ENCODE measurements around the gene OSMR. TPM values are rescaled to one million over a fixed set of nuclear protein-coding genes. Genes with fewer than 3 reads are reported as not detected.
A peak's percentile ranks its signal among the peaks of the same experiment; 100 is the strongest.

OSMR gene
- total RNA-seq, 6 experiments from 2014 or later: 28.1 to 36.6 (median 31.3) TPM

- Mint-ChIP-seq H3K36me3 (ENCODE audit: low read depth) (peaks cover 20% of the 10 kb centered on the region), H3K27ac (no peak overlapping the region), H3K27me3 (ENCODE audit: insufficient read depth) (no peaks in the 10 kb centered on the region), H3K9me3 (peaks cover 6% of the 10 kb centered on the region), H3K4me1 (ENCODE audit: low read depth) (peaks cover 71% of the 10 kb centered on the region), H3K4me3 (no peak overlapping the region)
- peak; percentile 69 for TF ChIP-seq CTCF (IDR thresholded peaks at IDR 0.05)
- peak; percentile 23 for DNase-seq
These were observed 13.9 kb upstream of the OSMR start for GRCh38 chr5:38831909-38832308.

GRCh38 chr5:38832810-38833209 lies 13.0 kb upstream of the OSMR start:
- TF ChIP-seq CTCF (IDR thresholded peaks at IDR 0.05): no peak
- Mint-ChIP-seq H3K27me3 (ENCODE audit: insufficient read depth) (no peaks in the 10 kb centered on the region), H3K9me3 (no peaks in the 10 kb centered on the region), H3K4me3 (no peak overlapping the region), H3K27ac (no peak overlapping the region), H3K36me3 (ENCODE audit: low read depth) (peaks cover 11% of the 10 kb centered on the region), H3K4me1 (ENCODE audit: low read depth) (peaks cover 69% of the 10 kb centered on the region)
- DNase-seq: no peak

GRCh38 chr5:38835887-38836286 lies 9.9 kb upstream of the OSMR start:
- H3K36me3 Mint-ChIP-seq (ENCODE audit: low read depth): no peaks in the 10 kb centered on the region; the same call in 1 of the 2 replicates
- no peaks in the 10 kb centered on the region for H3K9me3 Mint-ChIP-seq
- H3K27ac Mint-ChIP-seq: peak overlapping the region; percentile 3; the same call in 1 of the 2 replicates
- DNase-seq: no peak
- H3K4me3 Mint-ChIP-seq: no peak overlapping the region
- no peak for TF ChIP-seq CTCF (IDR thresholded peaks at IDR 0.05)
- H3K27me3 Mint-ChIP-seq (ENCODE audit: insufficient read depth): no peaks in the 10 kb centered on the region
- H3K4me1 Mint-ChIP-seq (ENCODE audit: low read depth): peaks cover 48% of the 10 kb centered on the region

GRCh38 chr5:38837416-38837815 lies 8.4 kb upstream of the OSMR start:
- Mint-ChIP-seq H3K27me3 (ENCODE audit: insufficient read depth) (no peaks in the 10 kb centered on the region), H3K9me3 (no peaks in the 10 kb centered on the region), H3K4me3 (no peak overlapping the region), H3K4me1 (ENCODE audit: low read depth) (peaks cover 35% of the 10 kb centered on the region), H3K36me3 (ENCODE audit: low read depth) (peaks cover 2% of the 10 kb centered on the region), H3K27ac (no peak overlapping the region)
- TF ChIP-seq CTCF (IDR thresholded peaks at IDR 0.05): no peak
- no peak for DNase-seq

GRCh38 chr5:38837932-38838331 lies 7.9 kb upstream of the OSMR start:
- no peak for TF ChIP-seq CTCF (IDR thresholded peaks at IDR 0.05)
- peaks cover 37% of the 10 kb centered on the region for H3K4me1 Mint-ChIP-seq (ENCODE audit: low read depth)
- no peak for DNase-seq
- no peaks in the 10 kb centered on the region for H3K9me3 Mint-ChIP-seq
- peaks cover 7% of the 10 kb centered on the region for H3K36me3 Mint-ChIP-seq (ENCODE audit: low read depth)
- no peak overlapping the region for H3K4me3 Mint-ChIP-seq
- H3K27me3 Mint-ChIP-seq (ENCODE audit: insufficient read depth): no peaks in the 10 kb centered on the region
- H3K27ac Mint-ChIP-seq: no peak overlapping the region

GRCh38 chr5:38843665-38844064 lies 2.1 kb upstream of the OSMR start:
- Mint-ChIP-seq H3K9me3 (no peaks in the 10 kb centered on the region), H3K27me3 (ENCODE audit: insufficient read depth) (no peaks in the 10 kb centered on the region; the same call in 1 of the 2 replicates), H3K4me1 (ENCODE audit: low read depth) (peaks cover 46% of the 10 kb centered on the region), H3K27ac (no peak overlapping the region), H3K36me3 (ENCODE audit: low read depth) (peaks cover 14% of the 10 kb centered on the region), H3K4me3 (no peak overlapping the region)
- DNase-seq: no peak
- no peak for TF ChIP-seq CTCF (IDR thresholded peaks at IDR 0.05)
